HG02938 (cell line): ENCODE measurements around the gene JARID2.

ENCODE experiments used
- ATAC-seq: cut with Tn5 transposase; IDR thresholded peaks from one replicate; pipeline ENCODE4 v1.9.1; 2021; ENCODE audit warnings: mild to moderate bottlenecking, moderate library complexity; ENCODE audit not compliant: unreplicated experiment

JARID2 gene

DNA sequence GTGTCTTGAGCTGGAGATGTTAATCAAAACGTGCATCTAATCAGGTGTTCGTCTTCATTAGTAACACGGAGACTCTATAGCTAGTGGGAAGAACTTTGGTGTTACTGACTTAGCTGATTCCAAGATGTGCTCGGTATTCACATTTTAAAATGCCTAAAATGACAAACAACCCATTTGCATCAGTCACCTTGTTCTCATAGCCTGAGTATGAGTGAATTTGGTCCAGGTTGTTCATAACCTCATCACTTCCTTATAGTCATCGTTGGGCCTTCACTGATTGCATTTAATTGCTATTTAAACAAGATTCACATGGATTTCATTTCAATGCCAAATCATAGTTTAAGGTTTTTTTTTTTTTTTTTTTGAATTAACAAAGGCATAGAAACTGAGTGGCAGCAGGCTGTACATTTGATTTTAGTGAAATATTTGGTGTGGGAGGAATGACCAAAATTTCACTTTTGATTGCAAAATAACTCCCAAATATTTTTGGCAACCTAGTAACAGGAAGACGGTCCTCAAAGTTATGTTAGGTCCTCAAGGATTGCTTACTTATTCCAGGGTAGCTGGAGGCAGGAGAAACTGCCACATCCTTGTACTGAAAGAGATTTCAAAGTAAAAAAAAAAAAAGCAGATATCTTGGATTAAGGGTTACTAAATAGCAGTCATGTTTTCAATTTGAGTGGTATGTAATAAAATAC is 104.7 kb downstream of the JARID2 start:
- no peak for ATAC-seq

DNA sequence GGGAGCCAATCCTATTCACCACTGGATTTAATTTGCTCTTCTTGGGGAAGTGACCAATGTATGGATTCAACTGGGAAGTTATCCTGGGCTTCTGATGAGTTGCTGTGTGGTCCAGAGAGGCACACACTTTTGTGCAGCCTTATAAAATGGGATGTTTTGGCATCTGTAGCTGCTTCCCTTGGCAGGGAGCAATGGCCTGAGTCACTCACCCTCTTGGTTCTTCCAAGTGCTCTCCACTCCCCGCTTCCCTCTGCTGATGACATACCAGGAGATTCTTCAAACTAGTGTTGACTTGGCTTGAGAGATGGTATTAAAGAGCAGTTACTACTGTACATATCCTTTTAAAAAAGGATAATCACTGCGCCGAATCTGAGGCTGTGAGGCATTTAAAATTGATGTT is 105.8 kb downstream of the JARID2 start:
- ATAC-seq: no peak

DNA sequence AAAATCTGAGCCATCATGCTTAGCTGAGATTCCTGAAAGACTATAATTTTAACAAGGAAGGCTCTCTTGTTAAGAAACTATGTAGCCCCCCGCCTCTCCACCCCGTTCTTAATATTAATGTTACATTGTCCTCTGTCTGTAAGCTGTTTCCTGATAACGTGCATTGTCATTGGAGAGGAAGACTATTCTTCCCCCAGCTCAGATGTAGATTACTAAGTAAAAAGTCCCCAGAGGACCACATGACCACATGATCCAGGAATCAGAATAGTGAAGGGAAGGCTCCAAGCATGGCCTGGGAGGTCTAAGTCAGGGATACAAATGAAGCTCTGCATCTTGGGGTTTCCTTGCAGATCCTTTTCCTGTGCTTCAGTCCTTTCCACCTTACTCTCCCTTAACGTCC is 106.4 kb downstream of the JARID2 start:
- no peak for ATAC-seq

DNA sequence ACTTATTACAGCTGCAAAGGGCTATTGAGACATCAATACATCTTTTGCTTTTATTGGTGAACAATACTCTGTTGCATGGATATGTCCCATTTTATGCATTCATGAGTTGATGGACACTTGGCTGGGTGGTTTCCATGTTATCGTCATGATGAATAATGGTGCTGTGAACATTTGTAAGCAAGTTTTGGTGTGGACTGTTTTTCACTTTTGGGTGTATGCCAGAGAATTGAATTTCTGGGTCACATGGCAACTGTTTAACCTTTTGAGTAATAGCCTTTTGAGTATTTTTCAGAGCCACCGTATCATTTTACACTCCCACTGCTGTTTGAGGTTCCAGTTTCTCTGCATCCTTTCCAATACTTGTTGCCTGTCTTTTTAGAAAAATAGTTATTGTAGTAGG is 107.0 kb downstream of the JARID2 start:
- no peak for ATAC-seq

DNA sequence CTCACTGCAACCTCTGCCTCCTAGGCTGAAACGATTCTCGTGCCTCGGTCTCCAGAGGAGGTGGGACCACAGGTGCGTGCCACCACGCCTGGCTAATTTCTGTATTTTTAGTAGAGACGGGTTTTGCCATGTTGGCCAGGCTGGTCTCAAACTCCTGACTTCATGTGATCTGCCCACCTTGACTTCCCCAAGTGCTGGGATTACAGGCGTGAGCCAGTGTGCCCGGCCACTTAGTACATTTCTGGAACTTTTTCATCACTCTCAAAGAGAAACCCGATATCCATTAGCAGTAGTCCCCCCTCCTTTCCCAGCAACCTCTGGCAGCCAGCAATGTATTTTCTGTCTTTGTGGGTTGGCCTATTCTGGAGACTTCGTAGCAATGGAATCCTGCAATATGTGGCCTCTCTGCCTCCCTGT is 109.8 kb downstream of the JARID2 start:
- no peak for ATAC-seq

DNA sequence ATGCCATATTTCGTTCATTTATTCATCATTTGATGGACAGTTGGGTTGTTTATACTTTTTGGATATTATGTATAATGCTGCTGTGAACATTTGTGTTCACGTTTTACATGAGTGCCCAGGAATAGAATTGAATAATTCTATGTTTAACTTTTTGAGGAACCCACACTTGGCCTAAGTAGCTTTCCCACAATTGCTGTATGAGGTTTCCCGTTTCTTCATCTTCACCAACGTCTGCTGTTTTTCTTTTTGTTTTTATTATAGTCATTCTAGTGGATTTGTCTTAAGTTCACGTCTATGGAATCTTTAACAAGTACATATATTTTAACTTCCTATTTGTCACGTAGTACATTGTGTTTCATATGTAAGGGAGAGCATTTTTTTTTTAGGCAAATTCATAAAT is 110.3 kb downstream of the JARID2 start:
- no peak for ATAC-seq

DNA sequence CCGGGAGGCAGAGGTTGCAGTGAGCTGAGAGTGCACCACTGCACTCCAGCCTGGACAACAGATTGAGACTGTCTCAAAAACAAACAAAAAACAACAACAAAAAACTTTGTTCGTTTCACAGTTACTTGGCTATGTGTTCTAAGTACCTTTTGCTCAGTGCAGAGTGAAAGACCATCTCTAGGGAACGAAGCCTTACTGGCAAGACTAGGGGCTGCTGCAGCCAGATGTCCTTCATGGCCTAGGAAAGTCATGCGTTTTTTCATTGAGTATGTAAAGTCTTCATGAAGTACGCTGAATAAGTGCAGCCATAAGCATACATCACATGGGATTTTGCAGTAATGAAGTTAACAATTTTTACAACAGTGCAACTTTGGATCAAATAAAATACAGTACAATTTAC is 111.1 kb downstream of the JARID2 start:
- ATAC-seq: no peak

DNA sequence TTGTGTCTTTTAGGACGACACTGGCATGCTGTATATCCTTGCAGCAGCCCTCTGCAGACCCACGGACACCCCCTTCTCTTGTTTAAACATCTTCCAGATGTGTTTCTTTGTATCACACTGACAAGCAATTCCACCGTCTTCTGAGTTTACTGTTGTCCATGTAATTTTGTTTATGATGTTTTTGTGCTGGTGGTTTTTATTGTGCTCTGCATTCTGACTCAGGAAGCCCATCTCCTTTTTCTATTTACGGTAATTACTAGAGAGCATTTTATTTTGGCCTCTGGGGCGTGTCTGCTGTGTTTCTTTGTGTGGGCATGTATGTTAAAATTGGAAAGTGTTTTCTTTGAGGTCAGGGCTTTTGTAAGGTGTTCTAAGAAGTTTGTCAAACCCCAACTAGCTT is 111.9 kb downstream of the JARID2 start:
- ATAC-seq: no peak

DNA sequence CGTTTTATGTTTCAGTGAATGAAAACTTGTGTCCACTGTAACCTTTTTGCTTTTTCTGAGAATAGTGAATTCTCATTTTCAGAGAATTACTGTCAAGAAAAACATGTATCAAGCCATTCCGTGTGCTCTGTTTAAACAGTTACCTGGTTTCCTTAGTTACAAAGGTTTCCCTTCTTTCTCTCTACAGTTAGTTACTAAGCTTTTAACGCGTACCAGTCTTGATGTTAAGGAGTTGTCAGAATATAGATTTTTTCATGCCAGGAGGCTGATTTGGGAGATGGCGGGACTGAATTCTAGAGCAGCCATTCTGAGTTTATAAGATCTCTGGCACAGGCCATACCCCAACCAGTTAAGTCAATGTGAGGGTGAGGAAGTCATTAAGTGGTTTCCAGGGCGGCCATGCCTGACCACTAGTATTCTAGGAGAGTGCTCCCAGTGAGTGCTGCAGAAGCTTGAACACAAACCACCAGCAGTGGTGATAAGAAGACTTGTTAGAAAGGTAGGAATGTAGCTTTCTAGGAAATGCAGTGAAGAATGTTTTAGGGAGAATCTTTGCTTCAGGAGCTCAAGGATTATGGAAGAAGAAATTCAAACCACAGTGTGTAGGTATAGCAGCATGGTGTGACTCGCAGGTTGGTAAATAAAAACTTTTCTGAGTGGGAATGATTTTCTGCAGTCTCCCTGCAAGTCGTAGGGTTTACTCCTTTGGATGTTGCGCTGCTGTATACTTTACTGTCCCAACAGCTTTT is 112.9 kb downstream of the JARID2 start:
- peak; percentile 44 for ATAC-seq

DNA sequence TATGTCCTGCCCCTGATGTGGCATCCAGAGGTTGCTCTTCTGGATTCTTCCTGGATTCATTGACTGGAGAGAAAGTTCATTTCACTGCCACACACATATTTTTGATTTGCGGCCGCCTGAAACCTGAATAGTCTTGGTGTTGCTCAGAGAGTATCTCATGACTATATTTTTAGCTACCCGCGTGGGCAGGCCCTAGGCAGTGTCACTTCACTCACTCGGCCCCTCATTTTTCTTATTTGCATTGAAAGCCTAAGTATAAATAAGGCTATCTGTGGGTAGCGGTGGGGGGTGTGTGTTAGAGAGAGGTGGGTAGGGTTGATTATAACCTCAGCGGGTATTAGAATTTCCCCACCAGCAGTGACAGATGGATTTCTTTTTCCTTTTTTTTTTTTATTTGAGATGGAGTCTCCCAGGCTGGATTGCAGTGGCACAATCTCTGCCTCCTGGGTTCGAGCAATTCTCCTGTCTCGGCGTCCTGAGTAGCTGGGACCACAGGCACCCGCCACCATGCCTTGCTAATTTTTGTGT is 113.5 kb downstream of the JARID2 start:
- peak; percentile 60 for ATAC-seq

DNA sequence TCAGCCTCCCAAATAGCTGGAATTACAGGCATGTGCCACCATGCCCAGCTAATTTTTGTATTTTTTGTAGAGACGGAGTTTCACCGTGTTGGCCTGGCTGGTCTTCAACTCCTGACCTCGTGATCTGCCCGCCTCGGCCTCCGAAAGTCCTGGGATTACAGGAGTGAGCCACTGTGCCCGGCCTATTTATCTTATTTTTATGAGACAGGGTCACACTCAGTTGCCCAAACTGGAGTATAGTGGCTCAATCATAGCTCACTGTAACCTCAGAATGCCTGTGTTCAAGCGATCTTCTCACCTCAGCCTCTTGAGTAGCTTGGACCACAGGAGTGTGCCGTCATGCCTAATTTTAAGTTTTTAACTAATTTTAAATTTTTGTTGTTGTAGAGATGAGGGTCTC is 114.4 kb downstream of the JARID2 start:
- no peak for ATAC-seq

DNA sequence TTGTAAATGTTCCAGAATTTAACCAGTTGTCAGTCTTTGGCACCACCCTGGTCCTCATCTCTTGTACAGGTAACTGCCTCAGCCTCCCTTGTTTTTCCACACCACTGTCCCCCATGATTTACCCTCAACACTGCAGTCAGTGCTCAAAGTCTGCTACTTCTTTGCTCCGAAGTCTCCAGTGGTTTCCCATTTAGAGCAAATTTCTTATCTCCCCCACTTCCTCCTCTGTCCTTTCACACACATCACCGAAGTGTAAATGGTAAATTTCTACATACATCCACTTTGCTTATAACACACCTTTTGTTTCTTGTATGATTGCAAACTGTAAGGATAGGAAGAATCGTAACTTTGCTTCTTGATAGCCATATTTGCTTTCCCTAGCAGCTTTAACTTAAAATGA is 115.3 kb downstream of the JARID2 start:
- no peak for ATAC-seq

DNA sequence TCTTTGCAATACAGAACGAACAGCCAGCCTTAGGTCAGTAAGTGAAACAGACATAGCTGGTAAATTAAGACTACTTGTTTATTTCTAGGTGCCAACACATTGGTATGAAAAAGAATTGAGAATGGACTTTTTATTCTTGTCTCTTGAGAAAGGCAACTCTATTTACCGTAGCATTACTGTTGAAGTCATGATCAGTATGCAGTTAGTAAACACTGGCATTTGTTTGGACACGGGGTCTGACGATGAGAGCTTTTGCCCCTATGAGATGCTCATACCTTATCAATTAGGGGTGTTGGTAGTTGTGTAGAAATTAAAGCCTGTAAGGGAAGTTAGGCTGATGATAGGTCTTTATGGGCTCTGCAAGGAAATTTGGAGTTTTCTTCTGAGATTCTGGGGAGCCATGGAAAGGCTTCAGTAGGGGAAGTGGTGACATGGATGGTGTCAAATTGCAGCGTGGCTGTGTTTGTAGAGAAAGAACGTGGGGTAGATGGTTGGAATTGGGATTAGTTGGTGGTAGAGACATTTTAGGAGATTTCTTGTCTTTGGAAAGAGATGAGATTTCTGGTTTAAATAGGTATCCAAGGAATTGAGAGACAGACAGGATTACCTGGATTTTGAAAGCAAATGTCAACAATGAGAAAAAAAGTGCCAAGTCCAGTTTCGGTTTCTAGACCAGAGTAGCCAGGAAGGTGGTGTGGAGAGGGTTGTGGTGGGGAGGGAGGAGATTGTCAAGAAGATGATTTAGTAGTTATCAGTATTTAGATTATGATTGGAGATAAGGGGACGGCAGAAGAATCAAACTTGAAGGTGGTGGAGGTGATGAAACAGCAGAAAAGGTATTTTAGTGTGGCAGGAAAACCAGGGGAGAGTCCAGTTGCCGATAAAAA is 116.6 kb downstream of the JARID2 start:
- no peak for ATAC-seq

DNA sequence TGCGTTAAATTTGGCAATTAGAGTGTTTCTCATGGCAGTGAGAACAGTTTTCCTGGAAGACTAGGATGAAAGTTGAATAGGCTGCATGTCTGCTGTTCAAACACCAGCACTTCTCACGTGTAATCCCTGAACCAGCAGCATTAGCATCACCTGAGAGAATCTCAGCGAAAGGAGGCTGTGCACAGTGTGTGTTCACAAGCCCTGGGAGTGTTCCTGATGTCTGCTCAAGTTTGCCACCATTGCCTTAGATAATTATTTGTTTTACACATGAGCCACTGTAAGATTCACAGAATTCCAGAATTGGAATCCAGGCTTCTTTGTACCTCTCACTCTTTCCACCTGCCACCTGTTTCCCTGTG is 117.3 kb downstream of the JARID2 start:
- no peak for ATAC-seq

DNA sequence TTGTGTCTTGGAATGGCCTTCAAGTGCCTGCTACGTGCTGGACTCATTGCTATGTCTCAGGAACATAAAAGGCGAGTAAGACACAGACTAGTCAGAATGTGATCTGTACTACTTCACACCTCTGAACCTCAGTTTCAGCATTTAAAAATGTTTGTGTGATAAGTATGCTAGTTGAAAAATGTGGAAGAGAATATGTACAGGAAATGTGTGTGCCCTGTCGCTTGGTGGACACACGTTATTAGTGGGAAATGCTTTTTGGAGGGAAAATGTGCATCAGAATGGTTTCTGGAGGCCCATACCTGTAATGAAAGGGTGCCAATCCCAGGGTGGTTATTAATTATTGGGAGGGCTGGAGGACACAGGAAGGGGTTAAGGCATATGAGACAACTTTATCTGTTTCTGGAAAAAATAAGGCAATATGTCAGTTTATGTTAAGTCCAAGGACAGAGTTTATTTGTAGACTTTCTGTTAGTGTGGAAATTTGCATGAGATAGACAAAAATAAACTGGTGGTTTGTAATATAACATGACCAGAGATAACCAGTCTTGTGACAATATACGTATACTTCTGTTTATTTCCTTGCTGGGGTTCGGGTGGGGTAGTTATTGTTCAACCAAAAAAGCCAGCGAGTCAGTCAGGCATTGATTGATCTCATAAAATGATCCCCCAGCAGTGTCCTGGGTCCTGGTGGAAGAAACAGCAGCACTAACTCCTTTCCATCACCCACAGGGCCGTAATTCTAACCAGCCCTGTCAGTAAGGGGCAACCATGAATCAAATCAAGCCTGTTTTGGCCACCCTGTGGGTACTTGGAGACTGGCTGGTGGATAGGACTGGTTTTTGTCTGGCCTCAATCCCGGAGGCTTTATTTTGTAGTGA is 117.9 kb downstream of the JARID2 start:
- ATAC-seq: peak; percentile 47

DNA sequence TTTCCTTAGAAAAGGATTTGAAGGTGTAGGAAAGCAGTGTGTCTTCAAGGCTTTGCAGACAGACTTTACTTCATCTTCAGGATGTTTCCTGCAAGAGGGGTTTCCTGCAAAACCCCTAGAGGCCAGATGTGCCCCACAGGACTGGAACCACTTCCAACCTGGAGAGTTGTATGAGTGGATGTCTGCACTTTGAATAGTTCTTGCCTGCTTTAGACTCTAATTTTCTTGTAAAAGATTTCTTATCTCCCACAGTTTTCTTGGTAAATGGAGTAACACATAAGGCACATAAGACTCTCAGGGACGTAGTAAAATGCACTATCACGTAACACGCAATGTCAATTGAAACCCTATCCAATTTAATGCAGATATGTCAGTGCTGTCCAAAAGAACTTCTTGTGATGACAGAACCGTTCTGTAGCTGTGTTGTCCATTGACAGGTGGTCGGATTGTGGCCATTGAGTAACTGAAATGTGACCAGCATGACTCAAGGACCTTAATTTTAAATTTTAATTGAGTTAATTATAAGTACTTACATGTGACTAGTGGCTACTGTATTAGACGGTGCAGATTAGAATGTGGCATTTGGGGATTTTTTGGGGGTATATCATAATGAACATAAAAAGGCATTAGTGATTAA is 118.7 kb downstream of the JARID2 start:
- no peak for ATAC-seq

DNA sequence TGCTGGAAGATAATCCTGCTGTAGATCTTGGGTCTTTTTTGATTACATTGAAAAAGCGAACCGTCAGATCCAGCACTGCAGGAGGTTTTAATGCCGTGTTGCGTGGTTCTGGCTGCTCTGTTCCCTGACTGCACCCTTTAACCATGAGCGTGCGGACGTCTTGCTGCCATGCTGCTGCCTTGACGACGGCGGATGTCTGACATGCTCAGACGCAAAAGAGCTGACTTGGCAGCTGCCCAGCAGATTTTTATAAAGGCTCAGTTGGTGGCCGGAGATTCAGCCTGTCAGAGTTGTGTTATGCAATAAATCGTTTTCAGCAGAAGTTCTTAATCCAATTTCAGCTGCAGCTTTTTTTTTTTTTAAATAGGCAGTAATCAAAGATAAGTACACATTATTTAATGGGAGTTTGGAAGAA is 119.4 kb downstream of the JARID2 start:
- no peak for ATAC-seq

DNA sequence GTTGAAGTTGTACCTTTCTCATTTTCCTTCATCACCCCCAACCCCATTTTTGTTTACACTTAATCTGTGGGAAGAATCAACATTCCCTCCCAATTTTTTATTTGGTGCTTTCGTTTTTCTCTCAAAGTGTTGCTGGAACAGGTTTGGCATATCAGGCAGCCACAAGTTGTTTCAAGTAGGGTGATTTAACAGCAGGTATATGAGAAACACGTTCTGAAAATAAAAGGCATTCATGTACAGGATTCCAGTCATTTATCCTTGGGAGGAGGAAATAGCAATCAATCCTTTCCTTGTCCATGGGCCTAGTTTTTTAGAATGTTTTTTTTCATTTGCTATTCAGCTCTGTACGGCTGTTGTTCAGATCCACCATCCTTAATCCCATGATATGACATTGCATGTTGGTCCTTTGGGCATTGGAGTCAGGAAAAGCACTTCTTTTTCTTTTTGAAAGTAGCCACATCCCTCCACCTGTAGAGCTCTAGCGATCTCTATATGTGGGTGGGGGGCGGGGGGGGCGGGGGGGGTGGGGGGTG is 120.2 kb downstream of the JARID2 start:
- ATAC-seq: no peak

DNA sequence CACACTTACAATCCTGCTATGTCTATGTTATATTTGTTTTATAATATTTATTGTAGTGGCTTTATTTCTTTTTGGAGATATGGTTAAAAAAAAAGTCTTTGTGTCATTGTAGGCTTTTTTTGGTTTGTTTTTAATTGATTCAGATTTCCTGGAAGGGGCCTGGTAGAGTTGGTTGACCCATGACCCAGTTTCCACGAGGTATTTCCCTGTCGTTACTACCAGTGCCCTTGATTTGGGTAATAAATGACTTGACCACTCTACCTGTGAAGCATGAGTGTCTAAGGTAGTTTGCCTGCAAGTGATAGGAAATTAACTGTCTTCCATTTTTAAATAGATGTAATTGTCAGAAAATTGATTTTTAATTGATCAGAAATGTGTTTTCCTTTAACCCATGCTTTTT is 121.0 kb downstream of the JARID2 start:
- ATAC-seq: no peak

DNA sequence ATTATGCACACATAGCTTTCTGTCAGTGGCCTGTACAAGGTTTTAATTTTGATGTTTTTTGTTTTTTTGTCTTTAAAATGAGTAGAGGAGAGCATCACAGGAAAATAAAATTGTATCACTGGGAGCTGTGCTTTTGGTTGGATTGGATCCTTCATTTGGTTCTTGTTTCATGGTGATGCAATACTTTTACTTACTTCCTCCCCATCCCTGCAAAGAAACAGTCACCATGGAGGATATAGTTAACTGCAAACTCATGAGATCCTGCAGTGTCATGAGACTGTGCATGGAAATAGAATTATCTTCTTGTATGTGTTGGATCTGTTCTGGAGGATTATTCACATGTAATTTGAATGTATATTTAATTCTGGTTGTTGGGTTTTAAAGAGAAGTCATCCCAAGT is 122.3 kb downstream of the JARID2 start:
- ATAC-seq: no peak
